HG03175 (cell line): ENCODE results near the gene FLNB.

ENCODE experiments used
- ATAC-seq: cut with Tn5 transposase; IDR thresholded peaks from one replicate; pipeline ENCODE4 v1.9.1; 2021; ENCODE audit warnings: mild to moderate bottlenecking, moderate library complexity; ENCODE audit not compliant: unreplicated experiment

Gene FLNB

GRCh38 chr3:58028902-58029301, 20.7 kb downstream of the FLNB start:
- ATAC-seq: no peak

- ATAC-seq: no peak
Observed at GRCh38 chr3:58029842-58030584, 21.8 kb downstream of the FLNB start.

GRCh38 chr3:58032186-58032585, 24.0 kb downstream of the FLNB start:
- ATAC-seq: no peak

GRCh38 chr3:58034738-58035523, 26.7 kb downstream of the FLNB start:
- peak; percentile 97 for ATAC-seq

- ATAC-seq: no peak
Observed at GRCh38 chr3:58035524-58036255, 27.5 kb downstream of the FLNB start.

- no peak for ATAC-seq
Observed at GRCh38 chr3:58036293-58037032, 28.2 kb downstream of the FLNB start.

- ATAC-seq: no peak
Observed at GRCh38 chr3:58037141-58037910, 29.1 kb downstream of the FLNB start.

GRCh38 chr3:58038675-58039292, 30.6 kb downstream of the FLNB start:
- ATAC-seq: no peak

GRCh38 chr3:58039601-58040000, 31.4 kb downstream of the FLNB start:
- no peak for ATAC-seq

GRCh38 chr3:58041182-58041825, 33.1 kb downstream of the FLNB start:
- no peak for ATAC-seq

GRCh38 chr3:58041826-58042324, 33.7 kb downstream of the FLNB start:
- peak; percentile 86 for ATAC-seq

GRCh38 chr3:58042947-58043707, 34.9 kb downstream of the FLNB start:
- ATAC-seq: no peak

- ATAC-seq: no peak
Observed at GRCh38 chr3:58043933-58044332, 35.7 kb downstream of the FLNB start.

GRCh38 chr3:58044691-58045483, 36.7 kb downstream of the FLNB start:
- ATAC-seq: no peak

GRCh38 chr3:58047826-58048225, 39.6 kb downstream of the FLNB start:
- no peak for ATAC-seq

GRCh38 chr3:58048301-58048700, 40.1 kb downstream of the FLNB start:
- ATAC-seq: no peak

GRCh38 chr3:58049143-58049785, 41.0 kb downstream of the FLNB start:
- ATAC-seq: no peak
